HEK293 (cell line): ENCODE results near the gene GRIK2.

Source experiments
- RBAK ChIP-seq: fragments of 450-650 bp; formaldehyde crosslinking; IDR thresholded peaks from 2 replicates; pipeline ENCODE4 v1.5.1; 2016; ENCODE audit warnings: missing biosample characterization, missing genetic modification characterization
- YY1 ChIP-seq: fragments of 450-650 bp; formaldehyde crosslinking; IDR thresholded peaks from 2 replicates; pipeline ENCODE4 v1.5.1; 2018; ENCODE audit warnings: missing biosample characterization, missing genetic modification characterization
- ZNF266 ChIP-seq: fragments of 450-650 bp; formaldehyde crosslinking; IDR thresholded peaks from 2 replicates; pipeline ENCODE4 v1.5.1; 2016; ENCODE audit warnings: missing biosample characterization, missing genetic modification characterization, low read depth
- ZNF274 ChIP-seq, 2 experiments: fragments of 200-500 bp in 1 of 2; fragments of 450-650 bp in 1 of 2; sonication (Bioruptor generic) in 1 of 2; formaldehyde crosslinking in 1 of 2; IDR thresholded peaks; 2 replicates each; pipeline versions ENCODE4 v1.5.1 to v1.6.1; 2014 to 2016; ENCODE audit warnings: borderline replicate concordance in 1 of 2, inconsistent platforms in 1 of 2, low read length in 1 of 2, missing biosample characterization in 1 of 2, missing genetic modification characterization in 1 of 2
- ZNF302 ChIP-seq: fragments of 450-650 bp; formaldehyde crosslinking; IDR thresholded peaks from 2 replicates; pipeline ENCODE4 v1.5.1; 2016; ENCODE audit warnings: missing biosample characterization, missing genetic modification characterization, low read depth
- ZNF561 ChIP-seq: fragments of 450-650 bp; IDR thresholded peaks from 2 replicates; pipeline ENCODE4 v1.5.1; 2018; ENCODE audit warnings: missing biosample characterization, missing genetic modification characterization, borderline replicate concordance
- ZNF585B ChIP-seq: fragments of 450-650 bp; formaldehyde crosslinking; IDR thresholded peaks from 2 replicates; pipeline ENCODE4 v1.5.1; 2016; ENCODE audit warnings: missing biosample characterization, missing genetic modification characterization
- TF ChIP-seq, protein P1 (sequence below): fragments of 450-650 bp; formaldehyde crosslinking; IDR thresholded peaks from 2 replicates; pipeline ENCODE4 v1.5.1; 2016; ENCODE audit warnings: missing biosample characterization, missing genetic modification characterization
- TF ChIP-seq, protein P2 (sequence below): fragments of 450-650 bp; formaldehyde crosslinking; IDR thresholded peaks from 2 replicates; pipeline ENCODE4 v1.5.1; 2016; ENCODE audit warnings: missing biosample characterization, missing genetic modification characterization, low read depth
- TF ChIP-seq, protein P3 (sequence below): fragments of 450-650 bp; formaldehyde crosslinking; IDR thresholded peaks from 2 replicates; pipeline ENCODE4 v1.5.1; 2016; ENCODE audit warnings: missing biosample characterization, missing genetic modification characterization, low read depth
- TF ChIP-seq, protein P4 (sequence below): fragments of 450-650 bp; formaldehyde crosslinking; IDR thresholded peaks from 2 replicates; pipeline ENCODE4 v1.5.1; 2016; ENCODE audit warnings: missing biosample characterization, missing genetic modification characterization
- TF ChIP-seq, protein P5 (sequence below): IDR thresholded peaks from 2 replicates; pipeline ENCODE4 v1.6.1; 2011; ENCODE audit warnings: mild to moderate bottlenecking, low read depth, low read length, borderline replicate concordance

DNA sequence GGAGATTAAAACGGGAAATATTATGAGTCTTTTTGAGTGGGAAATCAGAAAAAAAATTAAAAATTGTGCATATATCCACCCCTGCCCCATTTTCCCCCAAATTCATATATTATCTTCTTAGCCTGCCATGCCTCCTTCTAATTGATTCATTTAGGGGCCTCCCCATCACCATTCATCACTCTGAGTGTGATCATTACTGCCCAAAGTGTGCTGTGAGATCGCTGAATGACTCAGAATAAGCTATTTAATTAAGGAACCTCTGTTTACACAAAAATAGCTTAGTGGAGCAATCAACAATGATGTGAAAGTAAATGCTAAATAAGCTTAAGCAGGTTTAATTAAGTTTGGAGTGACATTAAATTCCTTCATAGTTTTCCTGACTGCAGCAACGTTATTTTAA is 645.5 kb downstream of the GRIK2 start:
- TF ChIP-seq ZNF274 (IDR thresholded peaks at IDR 0.05; ENCODE audit: low read length) (no peak), ZNF274 (tag by site-specific recombination; IDR thresholded peaks at IDR 0.05; ENCODE audit: borderline replicate concordance) (no peak), ZNF585B (no peak), YY1 (tag by site-specific recombination) (no peak), ZNF561 (tag by site-specific recombination) (no peak), ZNF302 (no peak), ZNF266 (tag by site-specific recombination) (no peak), RBAK (tag by site-specific recombination) (no peak)
- TF ChIP-seq, protein P1, sequence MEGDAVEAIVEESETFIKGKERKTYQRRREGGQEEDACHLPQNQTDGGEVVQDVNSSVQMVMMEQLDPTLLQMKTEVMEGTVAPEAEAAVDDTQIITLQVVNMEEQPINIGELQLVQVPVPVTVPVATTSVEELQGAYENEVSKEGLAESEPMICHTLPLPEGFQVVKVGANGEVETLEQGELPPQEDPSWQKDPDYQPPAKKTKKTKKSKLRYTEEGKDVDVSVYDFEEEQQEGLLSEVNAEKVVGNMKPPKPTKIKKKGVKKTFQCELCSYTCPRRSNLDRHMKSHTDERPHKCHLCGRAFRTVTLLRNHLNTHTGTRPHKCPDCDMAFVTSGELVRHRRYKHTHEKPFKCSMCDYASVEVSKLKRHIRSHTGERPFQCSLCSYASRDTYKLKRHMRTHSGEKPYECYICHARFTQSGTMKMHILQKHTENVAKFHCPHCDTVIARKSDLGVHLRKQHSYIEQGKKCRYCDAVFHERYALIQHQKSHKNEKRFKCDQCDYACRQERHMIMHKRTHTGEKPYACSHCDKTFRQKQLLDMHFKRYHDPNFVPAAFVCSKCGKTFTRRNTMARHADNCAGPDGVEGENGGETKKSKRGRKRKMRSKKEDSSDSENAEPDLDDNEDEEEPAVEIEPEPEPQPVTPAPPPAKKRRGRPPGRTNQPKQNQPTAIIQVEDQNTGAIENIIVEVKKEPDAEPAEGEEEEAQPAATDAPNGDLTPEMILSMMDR (tag by site-specific recombination) = no peak
- TF ChIP-seq, protein P2, sequence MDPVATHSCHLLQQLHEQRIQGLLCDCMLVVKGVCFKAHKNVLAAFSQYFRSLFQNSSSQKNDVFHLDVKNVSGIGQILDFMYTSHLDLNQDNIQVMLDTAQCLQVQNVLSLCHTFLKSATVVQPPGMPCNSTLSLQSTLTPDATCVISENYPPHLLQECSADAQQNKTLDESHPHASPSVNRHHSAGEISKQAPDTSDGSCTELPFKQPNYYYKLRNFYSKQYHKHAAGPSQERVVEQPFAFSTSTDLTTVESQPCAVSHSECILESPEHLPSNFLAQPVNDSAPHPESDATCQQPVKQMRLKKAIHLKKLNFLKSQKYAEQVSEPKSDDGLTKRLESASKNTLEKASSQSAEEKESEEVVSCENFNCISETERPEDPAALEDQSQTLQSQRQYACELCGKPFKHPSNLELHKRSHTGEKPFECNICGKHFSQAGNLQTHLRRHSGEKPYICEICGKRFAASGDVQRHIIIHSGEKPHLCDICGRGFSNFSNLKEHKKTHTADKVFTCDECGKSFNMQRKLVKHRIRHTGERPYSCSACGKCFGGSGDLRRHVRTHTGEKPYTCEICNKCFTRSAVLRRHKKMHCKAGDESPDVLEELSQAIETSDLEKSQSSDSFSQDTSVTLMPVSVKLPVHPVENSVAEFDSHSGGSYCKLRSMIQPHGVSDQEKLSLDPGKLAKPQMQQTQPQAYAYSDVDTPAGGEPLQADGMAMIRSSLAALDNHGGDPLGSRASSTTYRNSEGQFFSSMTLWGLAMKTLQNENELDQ = no peak
- TF ChIP-seq, protein P3, sequence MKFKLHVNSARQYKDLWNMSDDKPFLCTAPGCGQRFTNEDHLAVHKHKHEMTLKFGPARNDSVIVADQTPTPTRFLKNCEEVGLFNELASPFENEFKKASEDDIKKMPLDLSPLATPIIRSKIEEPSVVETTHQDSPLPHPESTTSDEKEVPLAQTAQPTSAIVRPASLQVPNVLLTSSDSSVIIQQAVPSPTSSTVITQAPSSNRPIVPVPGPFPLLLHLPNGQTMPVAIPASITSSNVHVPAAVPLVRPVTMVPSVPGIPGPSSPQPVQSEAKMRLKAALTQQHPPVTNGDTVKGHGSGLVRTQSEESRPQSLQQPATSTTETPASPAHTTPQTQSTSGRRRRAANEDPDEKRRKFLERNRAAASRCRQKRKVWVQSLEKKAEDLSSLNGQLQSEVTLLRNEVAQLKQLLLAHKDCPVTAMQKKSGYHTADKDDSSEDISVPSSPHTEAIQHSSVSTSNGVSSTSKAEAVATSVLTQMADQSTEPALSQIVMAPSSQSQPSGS (tag by site-specific recombination) = no peak
- TF ChIP-seq, protein P4, sequence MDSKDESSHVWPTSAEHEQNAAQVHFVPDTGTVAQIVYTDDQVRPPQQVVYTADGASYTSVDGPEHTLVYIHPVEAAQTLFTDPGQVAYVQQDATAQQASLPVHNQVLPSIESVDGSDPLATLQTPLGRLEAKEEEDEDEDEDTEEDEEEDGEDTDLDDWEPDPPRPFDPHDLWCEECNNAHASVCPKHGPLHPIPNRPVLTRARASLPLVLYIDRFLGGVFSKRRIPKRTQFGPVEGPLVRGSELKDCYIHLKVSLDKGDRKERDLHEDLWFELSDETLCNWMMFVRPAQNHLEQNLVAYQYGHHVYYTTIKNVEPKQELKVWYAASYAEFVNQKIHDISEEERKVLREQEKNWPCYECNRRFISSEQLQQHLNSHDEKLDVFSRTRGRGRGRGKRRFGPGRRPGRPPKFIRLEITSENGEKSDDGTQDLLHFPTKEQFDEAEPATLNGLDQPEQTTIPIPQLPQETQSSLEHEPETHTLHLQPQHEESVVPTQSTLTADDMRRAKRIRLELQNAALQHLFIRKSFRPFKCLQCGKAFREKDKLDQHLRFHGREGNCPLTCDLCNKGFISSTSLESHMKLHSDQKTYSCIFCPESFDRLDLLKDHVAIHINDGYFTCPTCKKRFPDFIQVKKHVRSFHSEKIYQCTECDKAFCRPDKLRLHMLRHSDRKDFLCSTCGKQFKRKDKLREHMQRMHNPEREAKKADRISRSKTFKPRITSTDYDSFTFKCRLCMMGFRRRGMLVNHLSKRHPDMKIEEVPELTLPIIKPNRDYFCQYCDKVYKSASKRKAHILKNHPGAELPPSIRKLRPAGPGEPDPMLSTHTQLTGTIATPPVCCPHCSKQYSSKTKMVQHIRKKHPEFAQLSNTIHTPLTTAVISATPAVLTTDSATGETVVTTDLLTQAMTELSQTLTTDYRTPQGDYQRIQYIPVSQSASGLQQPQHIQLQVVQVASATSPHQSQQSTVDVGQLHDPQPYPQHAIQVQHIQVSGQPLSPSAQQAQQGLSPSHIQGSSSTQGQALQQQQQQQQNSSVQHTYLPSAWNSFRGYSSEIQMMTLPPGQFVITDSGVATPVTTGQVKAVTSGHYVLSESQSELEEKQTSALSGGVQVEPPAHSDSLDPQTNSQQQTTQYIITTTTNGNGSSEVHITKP (tag by site-specific recombination) = no peak
- TF ChIP-seq, protein P5, sequence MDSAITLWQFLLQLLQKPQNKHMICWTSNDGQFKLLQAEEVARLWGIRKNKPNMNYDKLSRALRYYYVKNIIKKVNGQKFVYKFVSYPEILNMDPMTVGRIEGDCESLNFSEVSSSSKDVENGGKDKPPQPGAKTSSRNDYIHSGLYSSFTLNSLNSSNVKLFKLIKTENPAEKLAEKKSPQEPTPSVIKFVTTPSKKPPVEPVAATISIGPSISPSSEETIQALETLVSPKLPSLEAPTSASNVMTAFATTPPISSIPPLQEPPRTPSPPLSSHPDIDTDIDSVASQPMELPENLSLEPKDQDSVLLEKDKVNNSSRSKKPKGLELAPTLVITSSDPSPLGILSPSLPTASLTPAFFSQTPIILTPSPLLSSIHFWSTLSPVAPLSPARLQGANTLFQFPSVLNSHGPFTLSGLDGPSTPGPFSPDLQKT = no peak
